Glomerular visceral epithelial cell (primary cell): ENCODE measurements around the gene ACTBL2.
A peak's percentile ranks its signal among the peaks of the same experiment; 100 is the strongest.

Experiments
- DNase-seq: peaks from one replicate; pipeline ENCODE4 v3.0.0-alpha.2; 2016; ENCODE audit errors: extremely low spot score

The ACTBL2 gene

GRCh38 chr5:57448751-57449150 is 33.9 kb downstream of the ACTBL2 start:
- DNase-seq, result no peak

GRCh38 chr5:57448287-57448686 is 34.3 kb downstream of the ACTBL2 start:
- no peak for DNase-seq

GRCh38 chr5:57447658-57448057 is 35.0 kb downstream of the ACTBL2 start:
- peak; percentile 33 for DNase-seq

GRCh38 chr5:57446966-57447365 is 35.6 kb downstream of the ACTBL2 start:
- DNase-seq, result no peak

GRCh38 chr5:57445705-57446037 is 36.9 kb downstream of the ACTBL2 start:
- DNase-seq, result no peak

- DNase-seq, result no peak
Observed at GRCh38 chr5:57445006-57445704, 37.5 kb downstream of the ACTBL2 start.

GRCh38 chr5:57442080-57442839 is 40.4 kb downstream of the ACTBL2 start:
- DNase-seq, result peak; percentile 89

GRCh38 chr5:57441557-57441956 is 41.1 kb downstream of the ACTBL2 start:
- peak; percentile 92 for DNase-seq

- no peak for DNase-seq
Observed at GRCh38 chr5:57439601-57440000, 43.0 kb downstream of the ACTBL2 start.

GRCh38 chr5:57437976-57438805 is 44.4 kb downstream of the ACTBL2 start:
- no peak for DNase-seq

- DNase-seq, result no peak
Observed at GRCh38 chr5:57436586-57436985, 46.0 kb downstream of the ACTBL2 start.

GRCh38 chr5:57435701-57436134 is 46.9 kb downstream of the ACTBL2 start:
- DNase-seq, result peak; percentile 76

GRCh38 chr5:57434683-57435082 is 47.9 kb downstream of the ACTBL2 start:
- no peak for DNase-seq

GRCh38 chr5:57434227-57434640 is 48.4 kb downstream of the ACTBL2 start:
- DNase-seq, result peak; percentile 64

- no peak for DNase-seq
Observed at GRCh38 chr5:57432876-57433275, 49.7 kb downstream of the ACTBL2 start.

- no peak for DNase-seq
Observed at GRCh38 chr5:57431759-57432158, 50.9 kb downstream of the ACTBL2 start.
